ENCODE results near the gene ETV3. TPM values are rescaled to one million over a fixed set of nuclear protein-coding genes. Genes with fewer than 3 reads are reported as not detected.
A peak's percentile ranks its signal among the peaks of the same experiment; 100 is the strongest.

ETV3 gene
- total RNA-seq, 1 experiment from 2014 or later = 26.2 TPM

- POLR2A ChIA-PET (ENCODE audit: unreplicated experiment) = no interaction called here
- TF ChIP-seq EZH2 (IDR thresholded peaks at IDR 0.05; ENCODE audit: low read depth) = no peak
- TF ChIP-seq CTCF (conservative IDR thresholded peaks at IDR 0.05) = no peak
- intact Hi-C loops (cut with micrococcal nuclease; ENCODE audit: unreplicated experiment) = no loop called here
Measured at GRCh38 chr1:157087030-157087429, 51.2 kb downstream of the ETV3 start.

GRCh38 chr1:157086299-157086698 lies 51.9 kb downstream of the ETV3 start:
- Histone ChIP-seq H3K4me1 (replicated peaks; ENCODE audit: insufficient read depth) (peaks cover 21% of the 10 kb centered on the region), H3K79me2 (ENCODE audit: low read depth) (no peaks in the 10 kb centered on the region), H3K9me2 (ENCODE audit: insufficient read depth) (no peaks in the 10 kb centered on the region), H3F3A (ENCODE audit: insufficient read depth, low read depth) (no peaks in the 10 kb centered on the region; the same call in 1 of the 2 replicates), H3K27me3 (ENCODE audit: insufficient read depth, low read depth) (no peaks in the 10 kb centered on the region), H3K27ac (peak overlapping the region; percentile 45; the same call in 1 of the 2 replicates), H3K36me3 (ENCODE audit: low read depth) (no peaks in the 10 kb centered on the region), H3K4me2 (peak overlapping the region; percentile 12; the same call in 1 of the 2 replicates), H4K20me1 (ENCODE audit: insufficient read depth) (no peaks in the 10 kb centered on the region), H3K9me3 (ENCODE audit: insufficient read depth, low read depth) (no peaks in the 10 kb centered on the region), H2AFZ (no peak overlapping the region), H3K4me3 (no peak overlapping the region)
- ChIA-PET CTCF (no interaction called here), POLR2A (ENCODE audit: unreplicated experiment) (no interaction called here)
- TF ChIP-seq CTCF (conservative IDR thresholded peaks at IDR 0.05) (no peak), EZH2 (IDR thresholded peaks at IDR 0.05; ENCODE audit: low read depth) (no peak)
- BruUV-seq (replicated peaks) = no TSS peak
- intact Hi-C loops (cut with micrococcal nuclease; ENCODE audit: unreplicated experiment) = no loop called here
- DNase-seq = peak in 1 of 2 experiments; percentile 57

More at GRCh38 chr1:157087030-157087429, 51.2 kb downstream of the ETV3 start:
- Histone ChIP-seq H3K4me1 (replicated peaks; ENCODE audit: insufficient read depth) (peaks cover 21% of the 10 kb centered on the region), H4K20me1 (ENCODE audit: insufficient read depth) (no peaks in the 10 kb centered on the region), H3F3A (ENCODE audit: insufficient read depth, low read depth) (no peaks in the 10 kb centered on the region; the same call in 1 of the 2 replicates), H3K27ac (no peak overlapping the region), H3K36me3 (ENCODE audit: low read depth) (no peaks in the 10 kb centered on the region), H3K27me3 (ENCODE audit: insufficient read depth, low read depth) (no peaks in the 10 kb centered on the region), H3K79me2 (ENCODE audit: low read depth) (no peaks in the 10 kb centered on the region), H3K4me3 (no peak overlapping the region), H3K9me3 (ENCODE audit: insufficient read depth, low read depth) (no peaks in the 10 kb centered on the region), H3K9me2 (ENCODE audit: insufficient read depth) (no peaks in the 10 kb centered on the region), H2AFZ (no peak overlapping the region), H3K4me2 (no peak overlapping the region)
- BruUV-seq (replicated peaks) = no TSS peak
- DNase-seq = no peak
- CTCF ChIA-PET = interaction anchor here (0.7 kb wide), 1 partner anchor 68 kb away, joined by 7 read pairs; no protein-coding TSS in a partner anchor

- peak overlapping the region; percentile 45 for H3K27ac ChIP-seq
- CTCF ChIA-PET = no interaction called here
- H3K36me3 ChIP-seq (ENCODE audit: low read depth) = no peaks in the 10 kb centered on the region
- H3K27me3 ChIP-seq (ENCODE audit: insufficient read depth, low read depth) = no peaks in the 10 kb centered on the region
- no peak overlapping the region for H2AFZ ChIP-seq
- H3F3A ChIP-seq (ENCODE audit: insufficient read depth, low read depth) = no peaks in the 10 kb centered on the region; the same call in 1 of the 2 replicates
- H3K4me3 ChIP-seq = no peak overlapping the region
- H3K9me2 ChIP-seq (ENCODE audit: insufficient read depth) = no peaks in the 10 kb centered on the region
- H3K4me2 ChIP-seq = no peak overlapping the region; the same call in 1 of the 2 replicates
- H3K9me3 ChIP-seq (ENCODE audit: insufficient read depth, low read depth) = no peaks in the 10 kb centered on the region
- TF ChIP-seq CTCF (conservative IDR thresholded peaks at IDR 0.05) = no peak
- no peak for TF ChIP-seq EZH2 (IDR thresholded peaks at IDR 0.05; ENCODE audit: low read depth)
- H3K4me1 ChIP-seq (replicated peaks; ENCODE audit: insufficient read depth) = peaks cover 21% of the 10 kb centered on the region
- intact Hi-C loops (cut with micrococcal nuclease; ENCODE audit: unreplicated experiment) = no loop called here
- POLR2A ChIA-PET (ENCODE audit: unreplicated experiment) = no interaction called here
- no TSS peak for BruUV-seq (replicated peaks)
- no peaks in the 10 kb centered on the region for H4K20me1 ChIP-seq (ENCODE audit: insufficient read depth)
- H3K79me2 ChIP-seq (ENCODE audit: low read depth) = no peaks in the 10 kb centered on the region
- DNase-seq = peak in 1 of 2 experiments; percentile 82
Measured at GRCh38 chr1:157085421-157085820, 52.8 kb downstream of the ETV3 start.
